ENCODE data around the gene USP35.

USP35 gene

GRCh38 chr11:78168539-78169477 lies 19.9 kb upstream of the USP35 start:
- no peak for TF ChIP-seq NFIC (IDR thresholded peaks at IDR 0.05)
- TF ChIP-seq EGR1 (IDR thresholded peaks at IDR 0.05), result no peak
- TF ChIP-seq EP300 (IDR thresholded peaks at IDR 0.05; ENCODE audit: borderline replicate concordance), result no peak

- no peak for TF ChIP-seq FOXM1 (IDR thresholded peaks at IDR 0.05; ENCODE audit: borderline replicate concordance, low read depth)
- no peak for TF ChIP-seq RAD21 (IDR thresholded peaks at IDR 0.05; ENCODE audit: low read depth)
- no peak for TF ChIP-seq EGR1 (IDR thresholded peaks at IDR 0.05)
- TF ChIP-seq REST (IDR thresholded peaks at IDR 0.05; ENCODE audit: low read depth), result no peak
- TF ChIP-seq EP300 (IDR thresholded peaks at IDR 0.05; ENCODE audit: borderline replicate concordance), result no peak
Observed at GRCh38 chr11:78170413-78170812, 18.3 kb upstream of the USP35 start.

- TF ChIP-seq FOXM1 (IDR thresholded peaks at IDR 0.05; ENCODE audit: borderline replicate concordance, low read depth), result no peak
- TF ChIP-seq CEBPB (IDR thresholded peaks at IDR 0.05), result no peak
- no peak for TF ChIP-seq TCF12 (IDR thresholded peaks at IDR 0.05; ENCODE audit: low read depth)
- TF ChIP-seq CREB1 (IDR thresholded peaks at IDR 0.05; ENCODE audit: low read depth), result no peak
- TF ChIP-seq USF1 (IDR thresholded peaks at IDR 0.05), result no peak
- no peak for TF ChIP-seq MAX (IDR thresholded peaks at IDR 0.05)
- no peak for TF ChIP-seq NFIC (IDR thresholded peaks at IDR 0.05)
- TF ChIP-seq RAD21 (IDR thresholded peaks at IDR 0.05; ENCODE audit: low read depth), result no peak
- TF ChIP-seq YY1 (IDR thresholded peaks at IDR 0.05; ENCODE audit: low read depth), result no peak
- TF ChIP-seq TEAD4 (IDR thresholded peaks at IDR 0.05), result no peak
- TF ChIP-seq EP300 (IDR thresholded peaks at IDR 0.05; ENCODE audit: borderline replicate concordance), result no peak
- TF ChIP-seq ZBTB7A (IDR thresholded peaks at IDR 0.05; ENCODE audit: low read depth), result no peak
- no peak for TF ChIP-seq REST (IDR thresholded peaks at IDR 0.05; ENCODE audit: low read depth)
- TF ChIP-seq EGR1 (IDR thresholded peaks at IDR 0.05), result no peak
Observed at GRCh38 chr11:78170874-78171549, 17.7 kb upstream of the USP35 start.

GRCh38 chr11:78171951-78172350 lies 16.8 kb upstream of the USP35 start:
- no peak for TF ChIP-seq TAF1 (IDR thresholded peaks at IDR 0.05; ENCODE audit: low read depth)
- no peak for TF ChIP-seq CREB1 (IDR thresholded peaks at IDR 0.05; ENCODE audit: low read depth)
- TF ChIP-seq YY1 (IDR thresholded peaks at IDR 0.05; ENCODE audit: low read depth), result no peak
- TF ChIP-seq TCF12 (IDR thresholded peaks at IDR 0.05; ENCODE audit: low read depth), result no peak
- no peak for TF ChIP-seq USF1 (IDR thresholded peaks at IDR 0.05)
- no peak for TF ChIP-seq ZBTB7A (IDR thresholded peaks at IDR 0.05; ENCODE audit: low read depth)
- no peak for TF ChIP-seq TEAD4 (IDR thresholded peaks at IDR 0.05)
- TF ChIP-seq EP300 (IDR thresholded peaks at IDR 0.05; ENCODE audit: borderline replicate concordance), result no peak
- TF ChIP-seq NFIC (IDR thresholded peaks at IDR 0.05), result no peak
- TF ChIP-seq FOXM1 (IDR thresholded peaks at IDR 0.05; ENCODE audit: borderline replicate concordance, low read depth), result no peak
- no peak for TF ChIP-seq MAX (IDR thresholded peaks at IDR 0.05)
- TF ChIP-seq REST (IDR thresholded peaks at IDR 0.05; ENCODE audit: low read depth), result no peak
- no peak for TF ChIP-seq CEBPB (IDR thresholded peaks at IDR 0.05)
- no peak for TF ChIP-seq RAD21 (IDR thresholded peaks at IDR 0.05; ENCODE audit: low read depth)
